KMS-11 (cell line): ENCODE measurements around the gene UBXN4.

ENCODE experiments used
- H2AFZ ChIP-seq: fragments of 200-600 bp; sonication (generic); 2 replicates; pipeline ENCODE4 v1.6.1; 2016; ENCODE audit warnings: antibody characterized with exemption, mixed run types, low read depth
- H3K27ac ChIP-seq: fragments of 200-600 bp; sonication (generic); 2 replicates; pipeline ENCODE4 v1.6.1; 2016; ENCODE audit warnings: mild to moderate bottlenecking, mixed run types
- H3K27me3 ChIP-seq: fragments of 200-600 bp; sonication (generic); 2 replicates; pipeline ENCODE4 v1.6.1; 2017; ENCODE audit warnings: mild to moderate bottlenecking, low read depth, mixed run types, moderate library complexity; ENCODE audit not compliant: insufficient read depth
- H3K36me3 ChIP-seq: fragments of 200-600 bp; sonication (generic); 2 replicates; pipeline ENCODE4 v1.6.1; 2017; ENCODE audit warnings: mild to moderate bottlenecking, mixed run types; ENCODE audit not compliant: insufficient read depth
- H3K4me1 ChIP-seq: fragments of 200-600 bp; sonication (generic); 2 replicates; pipeline ENCODE4 v1.6.1; 2016; ENCODE audit warnings: mild to moderate bottlenecking, low read depth, mixed run types; ENCODE audit not compliant: poor library complexity, severe bottlenecking
- H3K4me2 ChIP-seq: fragments of 200-600 bp; sonication (generic); 2 replicates; pipeline ENCODE4 v1.7.0; 2016; ENCODE audit warnings: mild to moderate bottlenecking, mixed run types
- H3K4me3 ChIP-seq: fragments of 200-600 bp; sonication (generic); IDR thresholded peaks from 2 replicates; pipeline ENCODE4 v1.6.1; 2017; ENCODE audit warnings: low read depth, low read length, mixed read lengths; ENCODE audit not compliant: insufficient read depth
- H3K79me2 ChIP-seq: fragments of 200-600 bp; sonication (generic); 2 replicates; pipeline ENCODE4 v1.6.1; 2016; ENCODE audit warnings: low read depth, mixed run types; ENCODE audit not compliant: insufficient read depth
- H3K9ac ChIP-seq: fragments of 200-600 bp; sonication (generic); 2 replicates; pipeline ENCODE4 v1.6.1; 2016; ENCODE audit warnings: mild to moderate bottlenecking, mixed run types
- H4K20me1 ChIP-seq: fragments of 200-600 bp; sonication (generic); 2 replicates; pipeline ENCODE4 v1.6.1; 2016; ENCODE audit warnings: mild to moderate bottlenecking, mixed run types; ENCODE audit not compliant: insufficient read depth
- TF ChIP-seq, protein P1 (sequence below): fragments of 200-600 bp; sonication (generic); conservative IDR thresholded peaks from 2 replicates; pipeline ENCODE4 v1.6.1; 2017; ENCODE audit warnings: low read depth, mild to moderate bottlenecking, antibody characterized with exemption, low read length, moderate library complexity, mixed read lengths

Gene UBXN4

GRCh38 chr2:135728064-135728743 is 13.5 kb upstream of the UBXN4 start:
- Histone ChIP-seq H2AFZ (no peak overlapping the region), H3K4me3 (no peak overlapping the region), H3K79me2 (no peaks in the 10 kb centered on the region), H3K4me1 (peaks cover 11% of the 10 kb centered on the region), H3K36me3 (no peaks in the 10 kb centered on the region), H3K27me3 (no peaks in the 10 kb centered on the region), H3K9ac (no peak overlapping the region), H4K20me1 (no peaks in the 10 kb centered on the region), H3K4me2 (no peak overlapping the region), H3K27ac (no peak overlapping the region)
- TF ChIP-seq, protein P1, sequence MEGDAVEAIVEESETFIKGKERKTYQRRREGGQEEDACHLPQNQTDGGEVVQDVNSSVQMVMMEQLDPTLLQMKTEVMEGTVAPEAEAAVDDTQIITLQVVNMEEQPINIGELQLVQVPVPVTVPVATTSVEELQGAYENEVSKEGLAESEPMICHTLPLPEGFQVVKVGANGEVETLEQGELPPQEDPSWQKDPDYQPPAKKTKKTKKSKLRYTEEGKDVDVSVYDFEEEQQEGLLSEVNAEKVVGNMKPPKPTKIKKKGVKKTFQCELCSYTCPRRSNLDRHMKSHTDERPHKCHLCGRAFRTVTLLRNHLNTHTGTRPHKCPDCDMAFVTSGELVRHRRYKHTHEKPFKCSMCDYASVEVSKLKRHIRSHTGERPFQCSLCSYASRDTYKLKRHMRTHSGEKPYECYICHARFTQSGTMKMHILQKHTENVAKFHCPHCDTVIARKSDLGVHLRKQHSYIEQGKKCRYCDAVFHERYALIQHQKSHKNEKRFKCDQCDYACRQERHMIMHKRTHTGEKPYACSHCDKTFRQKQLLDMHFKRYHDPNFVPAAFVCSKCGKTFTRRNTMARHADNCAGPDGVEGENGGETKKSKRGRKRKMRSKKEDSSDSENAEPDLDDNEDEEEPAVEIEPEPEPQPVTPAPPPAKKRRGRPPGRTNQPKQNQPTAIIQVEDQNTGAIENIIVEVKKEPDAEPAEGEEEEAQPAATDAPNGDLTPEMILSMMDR: no peak

GRCh38 chr2:135732561-135732960 is 9.1 kb upstream of the UBXN4 start:
- H2AFZ ChIP-seq: no peak overlapping the region
- no peaks in the 10 kb centered on the region for H3K36me3 ChIP-seq
- H3K4me2 ChIP-seq: no peak overlapping the region
- no peak overlapping the region for H3K4me3 ChIP-seq
- H3K9ac ChIP-seq: no peak overlapping the region
- no peak overlapping the region for H3K27ac ChIP-seq
- H3K4me1 ChIP-seq: peaks cover 11% of the 10 kb centered on the region
- H3K79me2 ChIP-seq: no peaks in the 10 kb centered on the region
- TF ChIP-seq, protein P1: no peak
- H4K20me1 ChIP-seq: no peaks in the 10 kb centered on the region
- H3K27me3 ChIP-seq: no peaks in the 10 kb centered on the region

DNA sequence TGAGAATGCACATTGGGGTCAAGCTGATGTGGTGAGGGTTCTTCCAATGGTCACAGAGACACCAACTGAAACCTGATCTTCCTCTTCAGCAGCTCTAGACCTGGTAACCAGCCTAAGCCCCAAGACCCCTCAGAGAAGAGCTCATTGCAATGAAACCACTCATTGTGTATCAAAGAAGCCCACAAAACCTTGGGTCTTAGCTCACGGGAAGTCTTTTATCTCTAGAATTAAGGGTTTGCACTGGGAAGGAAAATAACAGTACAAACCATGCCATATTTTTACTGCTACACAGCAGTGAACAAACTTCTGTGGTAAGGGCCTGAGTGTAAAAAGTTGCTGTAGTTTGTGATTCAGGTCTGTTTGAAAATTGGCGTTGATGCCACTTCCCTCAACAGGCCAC is 8.6 kb upstream of the UBXN4 start:
- no peak overlapping the region for H3K27ac ChIP-seq
- H3K4me2 ChIP-seq: no peak overlapping the region
- no peaks in the 10 kb centered on the region for H3K27me3 ChIP-seq
- H2AFZ ChIP-seq: no peak overlapping the region
- no peak overlapping the region for H3K4me3 ChIP-seq
- peaks cover 11% of the 10 kb centered on the region for H3K4me1 ChIP-seq
- no peaks in the 10 kb centered on the region for H4K20me1 ChIP-seq
- H3K9ac ChIP-seq: no peak overlapping the region
- TF ChIP-seq, protein P1: no peak
- no peaks in the 10 kb centered on the region for H3K79me2 ChIP-seq
- no peaks in the 10 kb centered on the region for H3K36me3 ChIP-seq

- H2AFZ ChIP-seq: no peak overlapping the region
- H4K20me1 ChIP-seq: no peaks in the 10 kb centered on the region
- TF ChIP-seq, protein P1: no peak
- H3K9ac ChIP-seq: no peak overlapping the region
- no peak overlapping the region for H3K27ac ChIP-seq
- H3K4me1 ChIP-seq: peaks cover 2% of the 10 kb centered on the region
- no peaks in the 10 kb centered on the region for H3K27me3 ChIP-seq
- no peak overlapping the region for H3K4me2 ChIP-seq
- no peak overlapping the region for H3K4me3 ChIP-seq
- H3K36me3 ChIP-seq: no peaks in the 10 kb centered on the region
- no peaks in the 10 kb centered on the region for H3K79me2 ChIP-seq
Observed at GRCh38 chr2:135736546-135736945, 5.1 kb upstream of the UBXN4 start.
